Measurements from ENCODE around the gene COL4A4. TPM values are rescaled to one million over a fixed set of nuclear protein-coding genes. Genes with fewer than 3 reads are reported as not detected.

Gene COL4A4
- 1.5 to 2.8 TPM (median 1.9 TPM) in 5 replicates for total RNA-seq (2022; extraction: Qiagen RNA extraction)

GRCh38 chr2:227163998-227164762 lies at the start of gene COL4A4, which contains the start of gene COL4A3:
Gene COL4A4, minus strand, starts transcription at chr2:227164205. Its CDS starts 16,722 bp downstream, at chr2:227147483.
Gene COL4A3, plus strand, starts transcription at chr2:227164624. Its CDS starts 103 bp downstream, at chr2:227164727.

Other genes with a start within 250 kb of the COL4A4 start
- 0.46 to 1.3 TPM (median 0.74 TPM) in 5 replicates for gene COL4A3, start 419 bp upstream of the COL4A4 start, total RNA-seq (2022; extraction: Qiagen RNA extraction)
- 103 to 117 TPM (median 107 TPM) in 5 replicates for gene MFF, start 161.0 kb upstream of the COL4A4 start, total RNA-seq (2022; extraction: Qiagen RNA extraction)
- 5.8 to 8.7 TPM (median 8.0 TPM) in 5 replicates for gene TM4SF20, start 215.1 kb upstream of the COL4A4 start, total RNA-seq (2022; extraction: Qiagen RNA extraction)
- gene SCYGR1, start 223.7 kb upstream of the COL4A4 start, total RNA-seq (2022; extraction: Qiagen RNA extraction) = not detected in 5 replicates